ENCODE results near the gene CD47. TPM values are rescaled to one million over a fixed set of nuclear protein-coding genes. Genes with fewer than 3 reads are reported as not detected.

The CD47 gene
- total RNA-seq, 1 experiment from 2014 or later, result 89.7 TPM

GRCh38 chr3:108024146-108024850 is 66.5 kb downstream of the CD47 start:
- CTCF ChIA-PET, result no interaction called here

More at GRCh38 chr3:108024146-108024850, 66.5 kb downstream of the CD47 start:
- POLR2A ChIA-PET, result no interaction called here
- in situ Hi-C loops (cut with HindIII; ENCODE audit: low pct_unique_long_range_greater_than_20kb, low sequenced_read_pairs) (no loop called here), intact Hi-C loops (cut with micrococcal nuclease; ENCODE audit: unreplicated experiment) (no loop called here)
- Histone ChIP-seq H3K9me3 (ENCODE audit: control insufficient read depth, insufficient read depth, low read depth, low read length) (no peaks in the 10 kb centered on the region; the same call in 1 of the 2 replicates), H3K36me3 (ENCODE audit: control insufficient read depth, insufficient read depth, low read length) (no peaks in the 10 kb centered on the region), H3K27ac (ENCODE audit: low read length) (no peak overlapping the region), H3K4me1 (ENCODE audit: control insufficient read depth, insufficient read depth, low read length) (no peaks in the 10 kb centered on the region), H3K4me3 (ENCODE audit: low read depth in 2 of 2, low read length in 2 of 2) (no peak overlapping the region), H3K27me3 (ENCODE audit: control insufficient read depth, insufficient read depth, low read length) (0 out of 2 replicates have a peak, but pooled peaks cover 2% of the 10 kb centered on the region)
- ATAC-seq, result no peak
- BruUV-seq (replicated peaks), result no TSS peak
- TF ChIP-seq TCF7L2 (IDR thresholded peaks at IDR 0.05; ENCODE audit: low read depth, low read length) (no peak), CTCF (IDR thresholded peaks at IDR 0.05) (no peak), SIN3A (IDR thresholded peaks at IDR 0.05; ENCODE audit: borderline replicate concordance, insufficient read depth, low read depth, low read length) (no peak), POLR2AphosphoS5 (IDR thresholded peaks at IDR 0.05; ENCODE audit: low read depth, low read length) (no peak), REST (IDR thresholded peaks at IDR 0.05; ENCODE audit: insufficient read depth in 1 of 2, low read depth in 2 of 2, low read length in 1 of 2) (no peak)
- no peak for DNase-seq (ENCODE audit: low read depth, low spot score)

Data from Panc1 (cell line).